Lung (tissue), 12 donors: Measurements from ENCODE around the gene GNG7. TPM values are rescaled to one million over a fixed set of nuclear protein-coding genes. Genes with fewer than 3 reads are reported as not detected.

ENCODE experiments used
- ATAC-seq: fragments of 200-7000 bp; cut with Tn5 transposase; one replicate; pipeline ENCODE4 v1.9.1; 2020; ENCODE audit warnings: moderate number of reproducible peaks; ENCODE audit not compliant: insufficient read depth, low FRiP score
- DNase-seq, 3 donors: peaks; one replicate each; pipeline ENCODE4 v3.0.0-alpha.2; 2013 to 2017
- H3K27ac ChIP-seq, 2 donors: one replicate each; pipeline ENCODE4 v1.5.1; 2013; ENCODE audit warnings: mild to moderate bottlenecking in 2 of 2, moderate library complexity in 2 of 2, control low read depth in 1 of 2, inconsistent platforms in 1 of 2, low read depth in 1 of 2, low read length in 1 of 2
- H3K27me3 ChIP-seq, 3 donors: one replicate each; pipeline ENCODE4 v1.5.1; 2013; ENCODE audit warnings: low read length in 2 of 3; ENCODE audit not compliant: control insufficient read depth in 3 of 3, insufficient read depth in 3 of 3
- H3K36me3 ChIP-seq, 4 donors: one replicate each; pipeline ENCODE4 v1.5.1; 2013; ENCODE audit warnings: low read length in 4 of 4, mild to moderate bottlenecking in 1 of 4, moderate library complexity in 1 of 4; ENCODE audit not compliant: control insufficient read depth in 4 of 4, insufficient read depth in 4 of 4
- H3K4me1 ChIP-seq, 5 donors: one replicate each; pipeline ENCODE4 v1.5.1; 2013; ENCODE audit warnings: low read length in 5 of 5, mild to moderate bottlenecking in 2 of 5, moderate library complexity in 1 of 5; ENCODE audit not compliant: control insufficient read depth in 5 of 5, insufficient read depth in 5 of 5
- H3K4me3 ChIP-seq: one replicate; pipeline ENCODE4 v1.5.1; 2013; ENCODE audit warnings: mild to moderate bottlenecking, control low read depth, moderate library complexity
- H3K9ac ChIP-seq, 2 donors: one replicate each; pipeline ENCODE4 v1.5.1; 2013; ENCODE audit warnings: low read length in 2 of 2, control low read depth in 1 of 2; ENCODE audit not compliant: insufficient read depth in 1 of 2
- H3K9me3 ChIP-seq, 4 donors: one replicate each; pipeline ENCODE4 v1.5.1; 2013; ENCODE audit warnings: low read length in 3 of 4, mild to moderate bottlenecking in 1 of 4, moderate library complexity in 1 of 4; ENCODE audit not compliant: control insufficient read depth in 4 of 4, insufficient read depth in 3 of 4
- WGBS, 2 donors: extraction: QIAGEN DNeasy Blood & Tissue Kit; methylation state at CpG; one replicate each; pipeline ENCODE4 v1.1.7; 2013; 5-methylcytosine and 5-hydroxymethylcytosine counted together
- polyA plus RNA-seq, 2 donors: library from polyadenylated mRNA; stranded (reverse); fragments of 200-250 nt; gene quantifications; one replicate each; pipeline ENCODE4 v1.2.1, GENCODE V29; 2013
- total RNA-seq, 2 donors: library from RNA; depleted of rRNA in 1 of 2; stranded (reverse); fragments of >200 nt in 1 of 2; gene quantifications; one replicate each; pipeline ENCODE4 v1.2.1, GENCODE V29; 2014 to 2021
- TF ChIP-seq, protein P1 (sequence below): IDR thresholded peaks from 2 replicates; pipeline ENCODE4 v1.5.1; 2012; ENCODE audit warnings: mild to moderate bottlenecking; ENCODE audit errors: control extremely low read depth, extremely low read depth
- donor health status: control.
- donor health status: control.
- donor health status: Bipolar disorder and iron deficiency.
- donor health status: healthy.
- donor health status: DM: yes; HTN: yes; CAD: no.

The GNG7 gene
- total and polyA plus RNA-seq, 4 donors: 1.6 to 4.5 (median 2.8) TPM

DNA sequence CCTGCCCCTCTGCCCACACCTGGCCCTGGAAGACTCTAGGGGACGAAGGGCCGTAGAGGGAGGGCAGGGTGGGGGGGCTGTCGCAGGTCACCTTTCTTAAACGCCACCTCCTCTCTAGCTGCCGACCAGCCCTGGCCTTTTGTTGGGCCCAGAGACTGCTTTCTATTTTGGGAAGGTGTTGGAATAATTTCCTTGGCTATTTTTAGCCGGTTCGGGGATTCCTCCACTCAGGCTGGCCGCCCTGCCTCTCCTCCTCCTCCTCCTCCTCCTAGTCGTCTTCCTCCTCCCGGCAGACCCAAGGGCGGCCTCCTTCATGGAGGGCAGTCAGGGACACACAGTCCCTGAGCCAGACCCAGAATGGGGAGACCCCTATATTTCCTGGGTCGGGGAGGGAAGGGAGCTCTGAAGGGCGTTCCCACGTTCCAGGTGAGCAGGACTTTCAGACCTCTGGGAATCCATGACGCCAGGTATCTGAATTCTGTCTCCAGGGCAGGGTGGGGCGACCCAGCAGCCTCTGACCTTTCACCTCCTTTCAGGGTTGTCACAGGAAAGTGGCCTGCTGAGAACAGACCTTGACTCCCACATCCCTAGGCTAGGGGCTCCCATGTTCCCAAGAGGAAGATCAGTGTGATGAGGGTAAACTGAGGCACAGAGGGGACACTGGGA is 206.7 kb downstream of the GNG7 start:
- ATAC-seq (no peak), DNase-seq (peak in 2 of 3 donors; percentile 47 to 69)
- peaks cover 0 to 27% (median 12%) of the 10 kb centered on the region in 5 donors for H3K4me1 ChIP-seq
- H3K4me3 ChIP-seq: no peak overlapping the region
- WGBS, 2 donors: 23 to 33% methylated on average over 14 to 16 of the region's 16 CpGs
- no peaks in the 10 kb centered on the region for H3K9me3 ChIP-seq
- no peaks in the 10 kb centered on the region for H3K27me3 ChIP-seq
- H3K9ac ChIP-seq: peak overlapping the region in 1 of 2 donors; percentile 11
- TF ChIP-seq, protein P1, sequence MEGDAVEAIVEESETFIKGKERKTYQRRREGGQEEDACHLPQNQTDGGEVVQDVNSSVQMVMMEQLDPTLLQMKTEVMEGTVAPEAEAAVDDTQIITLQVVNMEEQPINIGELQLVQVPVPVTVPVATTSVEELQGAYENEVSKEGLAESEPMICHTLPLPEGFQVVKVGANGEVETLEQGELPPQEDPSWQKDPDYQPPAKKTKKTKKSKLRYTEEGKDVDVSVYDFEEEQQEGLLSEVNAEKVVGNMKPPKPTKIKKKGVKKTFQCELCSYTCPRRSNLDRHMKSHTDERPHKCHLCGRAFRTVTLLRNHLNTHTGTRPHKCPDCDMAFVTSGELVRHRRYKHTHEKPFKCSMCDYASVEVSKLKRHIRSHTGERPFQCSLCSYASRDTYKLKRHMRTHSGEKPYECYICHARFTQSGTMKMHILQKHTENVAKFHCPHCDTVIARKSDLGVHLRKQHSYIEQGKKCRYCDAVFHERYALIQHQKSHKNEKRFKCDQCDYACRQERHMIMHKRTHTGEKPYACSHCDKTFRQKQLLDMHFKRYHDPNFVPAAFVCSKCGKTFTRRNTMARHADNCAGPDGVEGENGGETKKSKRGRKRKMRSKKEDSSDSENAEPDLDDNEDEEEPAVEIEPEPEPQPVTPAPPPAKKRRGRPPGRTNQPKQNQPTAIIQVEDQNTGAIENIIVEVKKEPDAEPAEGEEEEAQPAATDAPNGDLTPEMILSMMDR: no peak
- H3K27ac ChIP-seq: peak overlapping the region; percentile 44 to 87
- no peaks in the 10 kb centered on the region for H3K36me3 ChIP-seq

DNA sequence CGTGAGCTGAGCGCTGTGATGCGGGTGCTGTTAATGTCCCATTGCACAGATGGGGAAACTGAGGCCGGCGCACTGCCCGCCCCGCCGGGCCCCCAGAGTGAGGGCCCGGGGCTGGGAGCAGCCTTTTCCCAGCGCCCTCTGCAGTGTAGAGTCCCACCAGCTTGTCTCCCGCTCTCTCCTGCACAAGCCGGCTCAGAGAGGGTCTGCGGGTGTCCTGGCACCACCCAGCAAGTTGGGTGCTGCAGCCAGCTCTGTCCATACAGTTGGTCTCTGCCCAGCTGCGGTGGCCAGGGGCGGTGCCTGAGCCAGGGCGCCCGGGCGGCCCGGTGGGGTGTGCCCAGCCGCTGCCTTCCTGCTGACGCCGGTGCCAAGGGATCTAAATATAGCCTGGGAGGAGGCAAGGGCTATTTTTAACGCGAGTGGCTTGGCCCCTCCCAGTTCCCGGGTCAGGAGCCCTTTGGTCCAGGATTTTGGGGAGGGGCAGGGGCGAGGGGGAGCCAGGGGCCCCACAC is 207.3 kb downstream of the GNG7 start:
- ATAC-seq: peak; percentile 59
- peaks cover 0 to 27% (median 12%) of the 10 kb centered on the region in 5 donors for H3K4me1 ChIP-seq
- peak overlapping the region; percentile 25 to 61 for H3K9ac ChIP-seq

DNA sequence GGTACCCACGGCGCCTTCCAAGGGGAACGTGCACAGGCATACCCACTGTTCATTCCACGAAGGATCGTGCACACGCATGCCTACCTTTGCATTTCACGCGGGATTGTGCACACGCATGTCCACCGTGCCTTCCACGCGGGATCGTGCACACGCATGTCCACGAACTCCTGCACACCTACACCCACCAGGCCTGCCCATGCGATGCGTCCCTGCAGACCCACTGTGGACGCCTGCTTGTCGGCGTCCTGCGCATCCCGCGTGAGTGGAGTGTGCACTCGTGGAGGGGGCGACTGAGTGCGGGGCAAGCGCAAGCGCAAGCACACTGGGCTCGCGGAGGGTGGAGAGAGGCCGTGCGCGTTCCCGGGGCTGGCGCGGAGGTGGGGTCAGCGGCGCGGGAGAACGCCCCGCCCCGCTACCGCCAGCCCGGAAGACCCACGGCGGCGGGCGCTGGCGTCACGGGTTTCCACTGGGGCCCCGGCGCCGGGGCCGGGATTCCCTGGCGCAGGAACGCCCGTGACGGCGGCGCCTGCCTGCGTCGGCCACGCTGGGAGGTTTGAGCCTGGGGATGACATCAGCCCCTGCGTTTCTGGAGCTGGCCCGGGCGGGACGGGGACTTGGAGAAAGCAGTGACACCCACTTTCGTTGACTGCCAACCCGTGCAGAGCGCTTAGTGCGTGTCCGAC is 207.9 kb downstream of the GNG7 start:
- TF ChIP-seq, protein P1: no peak
- peak overlapping the region; percentile 25 to 61 for H3K9ac ChIP-seq
- ATAC-seq (peak; percentile 58), DNase-seq (peak; percentile 70 to 82 (median 76))
- H3K4me3 ChIP-seq: peak overlapping the region; percentile 31
- peaks cover 0 to 28% (median 12%) of the 10 kb centered on the region in 5 donors for H3K4me1 ChIP-seq
- H3K36me3 ChIP-seq: no peaks in the 10 kb centered on the region
- 7 to 13% methylated on average over 59 to 72 of the region's 72 CpGs for WGBS, 2 donors
- peaks cover 0 to under 1% (median 0%) of the 10 kb centered on the region in 4 donors for H3K9me3 ChIP-seq
- peaks cover 0 to 3% (median 0%) of the 10 kb centered on the region in 3 donors for H3K27me3 ChIP-seq
- peak overlapping the region; percentile 87 to 91 for H3K27ac ChIP-seq

More for the DNA sequence above, 207.3 kb downstream of the GNG7 start:
- TF ChIP-seq, protein P1: no peak
- 1 to 2% methylated on average over 26 of the region's 26 CpGs for WGBS, 2 donors
- peak; percentile 56 to 77 (median 61) for DNase-seq
- no peaks in the 10 kb centered on the region for H3K9me3 ChIP-seq
- no peaks in the 10 kb centered on the region for H3K27me3 ChIP-seq
- no peaks in the 10 kb centered on the region for H3K36me3 ChIP-seq
- peak overlapping the region; percentile 87 to 91 for H3K27ac ChIP-seq
- H3K4me3 ChIP-seq: peak overlapping the region; percentile 31
